Measurements from ENCODE around the gene HSF2.
A peak's percentile ranks its signal among the peaks of the same experiment; 100 is the strongest.

HSF2 gene, protein sequence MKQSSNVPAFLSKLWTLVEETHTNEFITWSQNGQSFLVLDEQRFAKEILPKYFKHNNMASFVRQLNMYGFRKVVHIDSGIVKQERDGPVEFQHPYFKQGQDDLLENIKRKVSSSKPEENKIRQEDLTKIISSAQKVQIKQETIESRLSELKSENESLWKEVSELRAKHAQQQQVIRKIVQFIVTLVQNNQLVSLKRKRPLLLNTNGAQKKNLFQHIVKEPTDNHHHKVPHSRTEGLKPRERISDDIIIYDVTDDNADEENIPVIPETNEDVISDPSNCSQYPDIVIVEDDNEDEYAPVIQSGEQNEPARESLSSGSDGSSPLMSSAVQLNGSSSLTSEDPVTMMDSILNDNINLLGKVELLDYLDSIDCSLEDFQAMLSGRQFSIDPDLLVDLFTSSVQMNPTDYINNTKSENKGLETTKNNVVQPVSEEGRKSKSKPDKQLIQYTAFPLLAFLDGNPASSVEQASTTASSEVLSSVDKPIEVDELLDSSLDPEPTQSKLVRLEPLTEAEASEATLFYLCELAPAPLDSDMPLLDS

DNA sequence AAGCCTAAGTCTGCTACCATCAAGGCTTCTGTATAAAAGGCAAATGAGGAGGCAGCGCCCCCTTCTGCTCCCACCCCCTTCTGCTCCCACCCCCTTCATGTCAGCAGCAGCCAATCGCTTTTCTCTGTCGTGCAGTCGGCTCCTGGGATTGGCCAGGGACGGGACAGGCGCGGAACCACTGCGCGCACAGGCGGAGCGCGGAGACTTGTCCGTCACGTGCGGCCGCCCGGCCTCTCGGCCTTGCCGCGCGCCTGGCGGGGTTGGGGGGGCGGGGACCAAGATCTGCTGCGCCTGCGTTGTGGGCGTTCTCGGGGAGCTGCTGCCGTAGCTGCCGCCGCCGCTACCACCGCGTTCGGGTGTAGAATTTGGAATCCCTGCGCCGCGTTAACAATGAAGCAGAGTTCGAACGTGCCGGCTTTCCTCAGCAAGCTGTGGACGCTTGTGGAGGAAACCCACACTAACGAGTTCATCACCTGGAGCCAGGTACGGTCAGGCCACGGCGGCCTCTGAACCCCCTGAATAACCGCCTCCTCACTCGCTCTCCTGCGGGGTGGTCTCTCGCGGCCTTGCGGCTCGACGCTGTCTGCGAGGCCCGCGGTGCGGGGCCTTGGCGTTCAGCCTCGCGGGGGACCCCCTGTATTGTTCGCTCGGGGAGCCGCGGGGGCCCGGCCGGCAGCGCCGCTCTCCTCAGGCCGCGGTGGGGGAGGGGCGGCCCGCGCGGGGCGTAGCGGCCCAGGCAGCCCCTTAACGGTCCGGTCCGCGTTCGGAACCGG is at the start of gene HSF2:
Gene HSF2 (plus strand): TSS at position 305 of the 773 bp plus-strand sequence. CDS start 86 bp downstream, at position 391.
- peak; percentile 86 to 92 (median 88) for DNase-seq (ENCODE audit: low read depth in 3 of 3)

DNA sequence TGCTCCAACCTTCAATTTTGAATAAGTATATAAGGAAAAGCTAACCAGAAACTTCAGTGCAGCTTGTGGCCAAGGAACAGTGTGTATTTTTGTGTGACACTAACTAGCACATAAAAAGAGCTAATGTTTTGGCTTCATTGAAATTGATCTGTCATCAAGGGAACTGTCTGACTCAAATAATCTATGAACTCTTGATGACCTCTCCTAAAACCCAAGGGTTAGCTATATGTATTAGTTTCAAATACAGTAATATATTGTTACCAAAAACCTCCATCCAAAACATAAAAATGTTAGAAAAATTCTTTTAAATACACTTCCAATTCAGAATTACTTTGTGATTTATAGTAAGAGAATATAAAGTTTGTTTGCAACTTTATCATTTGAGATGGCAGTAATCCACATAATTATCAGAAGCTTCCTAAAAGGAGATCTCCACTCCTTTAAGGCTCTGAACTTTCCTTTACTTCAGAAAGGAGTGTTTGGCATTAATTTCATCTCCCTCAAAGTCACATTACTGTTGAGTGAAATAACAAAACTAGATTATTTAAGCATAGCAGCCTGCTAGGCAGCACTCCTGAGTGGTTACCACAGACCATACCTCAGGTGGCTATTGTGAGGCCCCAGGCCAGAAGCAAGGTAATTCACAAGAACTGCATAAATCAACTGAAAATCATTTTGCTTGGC is 46.3 kb upstream of the HSF2 start:
- DNase-seq (ENCODE audit: low read depth in 3 of 3): no peak

DNA sequence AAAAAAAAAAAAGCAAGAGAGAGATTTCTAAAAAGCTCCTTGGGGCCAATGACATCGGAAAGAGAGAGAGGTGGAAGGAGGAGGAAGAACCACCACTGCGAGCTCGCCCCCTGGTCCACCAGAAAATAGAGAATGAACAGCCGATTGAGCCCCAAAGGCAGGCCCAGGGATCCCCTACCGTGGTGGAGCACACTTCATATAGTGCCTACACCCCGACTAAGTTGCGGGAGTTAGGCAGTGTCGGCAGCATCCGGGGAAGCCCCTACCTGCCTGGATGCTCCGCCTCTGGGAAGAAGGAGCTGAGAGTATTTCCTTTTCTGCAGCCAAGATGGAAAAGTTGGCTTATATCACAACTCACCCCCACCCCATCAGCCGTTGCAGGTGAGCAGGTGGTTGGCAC is 38.6 kb upstream of the HSF2 start:
- no peak for DNase-seq (ENCODE audit: low read depth in 3 of 3)

DNA sequence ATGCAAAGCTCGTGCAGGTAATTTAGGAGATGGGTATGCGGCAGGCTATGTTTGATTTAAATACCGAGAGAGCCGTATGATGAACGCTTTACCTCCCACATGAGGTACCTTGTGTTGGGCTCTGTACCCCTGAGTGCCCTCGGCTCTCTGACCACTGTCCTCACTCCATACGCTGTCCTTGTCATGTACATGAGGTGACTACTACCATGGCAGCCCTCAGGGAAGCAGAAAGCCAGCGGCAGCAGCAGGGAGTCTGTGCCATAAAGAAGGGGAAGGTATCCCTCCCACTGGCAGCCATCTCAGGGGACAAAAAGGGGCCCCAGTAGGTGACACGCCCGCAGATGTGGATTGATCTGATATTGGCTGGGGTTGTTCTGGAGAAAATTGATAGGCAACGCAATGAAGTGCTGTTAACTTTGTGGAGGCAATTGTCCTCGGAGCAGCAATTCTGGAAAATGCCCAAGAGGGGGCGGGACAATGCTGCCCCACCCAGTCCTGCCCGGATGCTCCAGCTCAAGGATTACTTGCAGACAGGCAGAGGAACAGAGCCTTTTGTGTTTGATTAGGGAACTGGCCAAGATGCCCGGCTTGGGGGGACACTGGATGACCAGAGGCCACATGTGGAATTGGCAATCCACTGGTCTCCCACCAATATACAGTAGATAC is 38.0 kb upstream of the HSF2 start:
- DNase-seq (ENCODE audit: low read depth in 3 of 3): no peak

DNA sequence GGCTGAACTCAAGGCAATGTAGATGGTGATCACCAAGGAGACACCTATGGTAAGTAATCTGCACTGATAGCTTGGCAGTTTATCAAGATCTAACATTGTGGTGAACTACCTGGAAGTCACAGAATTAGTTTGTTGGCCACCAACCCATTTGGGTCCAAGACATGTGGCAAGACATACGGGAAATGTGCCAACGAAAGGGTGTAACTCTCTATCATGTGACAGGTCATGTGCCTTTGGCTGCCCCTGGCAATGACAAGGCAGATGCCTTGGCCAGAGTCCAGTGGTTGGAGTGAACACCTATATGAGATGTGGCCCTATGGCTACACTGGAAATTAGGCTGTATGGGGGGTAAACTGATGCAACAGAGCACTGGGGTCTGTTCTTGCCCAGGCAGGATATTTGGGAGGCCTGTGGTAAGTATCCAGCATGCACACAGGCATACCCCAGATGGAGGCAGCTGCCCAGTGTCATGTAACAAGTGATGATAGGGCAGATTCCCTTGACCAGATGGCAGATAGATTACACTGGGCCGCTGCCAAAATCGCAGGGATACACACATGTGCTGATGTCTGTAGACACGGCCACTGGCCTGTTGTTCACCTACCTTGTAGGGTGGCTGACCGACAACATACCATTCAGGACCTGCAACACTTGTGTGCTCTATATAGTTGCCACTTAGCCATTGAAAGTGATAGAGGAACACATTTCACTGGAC is 35.5 kb upstream of the HSF2 start:
- no peak for DNase-seq (ENCODE audit: low read depth in 3 of 3)

DNA sequence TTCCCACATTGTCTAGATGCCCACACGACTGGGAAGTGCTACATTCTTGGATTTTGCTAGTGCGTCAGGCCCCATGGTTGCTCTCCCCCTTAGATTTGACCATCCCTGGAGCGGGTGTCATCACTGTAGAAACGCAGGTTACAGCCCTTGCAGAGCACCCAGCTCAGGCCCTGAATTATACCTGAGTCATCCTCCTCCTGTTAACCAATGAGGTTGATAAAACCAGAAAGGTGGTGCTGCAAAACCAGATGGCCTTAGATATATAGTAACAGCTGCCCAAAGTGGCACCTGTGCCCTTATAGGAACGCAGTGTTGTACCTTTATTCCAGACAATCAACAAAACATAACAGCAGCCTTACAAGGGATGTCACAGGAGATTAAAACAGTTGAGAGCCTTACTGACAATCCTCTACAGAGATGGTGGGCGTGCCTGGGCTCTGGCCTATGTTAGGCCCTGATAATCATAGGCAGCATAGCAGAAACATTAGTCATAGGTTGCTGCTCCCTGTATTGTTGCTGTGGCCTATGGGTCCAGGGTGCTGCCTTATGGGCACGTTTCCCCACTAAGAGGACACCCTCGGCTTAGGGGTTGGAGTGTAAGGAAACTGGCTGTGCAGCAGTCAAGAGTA is 33.6 kb upstream of the HSF2 start:
- DNase-seq (ENCODE audit: low read depth in 3 of 3): no peak

DNA sequence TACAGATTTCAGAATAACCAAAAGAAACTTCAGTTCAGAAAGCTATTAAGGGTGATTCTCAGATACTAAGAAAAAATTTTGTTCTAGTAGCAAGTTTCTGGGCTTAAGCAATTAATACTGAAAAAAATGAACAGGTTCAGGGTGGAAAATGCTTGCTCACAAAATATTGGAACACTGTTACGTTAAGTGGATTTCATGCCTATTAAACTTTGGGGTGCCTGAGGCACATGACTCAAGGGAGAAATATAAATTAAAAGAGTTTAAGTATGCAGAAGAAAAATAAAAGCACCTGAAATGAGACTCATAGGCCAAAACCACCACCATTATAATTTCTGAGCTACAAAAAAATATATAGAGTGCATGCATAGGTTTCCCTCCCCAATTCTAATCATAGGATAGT is 32.3 kb upstream of the HSF2 start:
- DNase-seq (ENCODE audit: low read depth in 3 of 3): no peak

DNA sequence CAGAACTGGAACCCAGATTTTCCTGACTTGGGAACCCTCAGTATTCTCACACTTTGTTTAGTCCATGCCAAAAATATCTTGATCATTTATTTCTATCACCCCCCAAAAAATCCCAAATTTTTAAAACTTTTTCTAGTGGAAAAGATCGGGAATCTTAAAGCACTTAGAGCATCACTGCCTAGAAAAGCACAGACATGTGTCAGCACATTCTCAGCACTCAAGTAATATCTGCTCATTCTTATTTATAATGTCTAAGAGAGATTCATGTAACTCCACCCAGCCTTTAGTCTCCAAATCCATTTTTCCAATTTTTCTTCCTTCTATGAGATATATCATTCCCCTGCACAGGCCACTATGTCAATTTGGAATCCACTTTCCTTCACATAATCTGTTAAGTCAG is 29.9 kb upstream of the HSF2 start:
- no peak for DNase-seq (ENCODE audit: low read depth in 3 of 3)

DNA sequence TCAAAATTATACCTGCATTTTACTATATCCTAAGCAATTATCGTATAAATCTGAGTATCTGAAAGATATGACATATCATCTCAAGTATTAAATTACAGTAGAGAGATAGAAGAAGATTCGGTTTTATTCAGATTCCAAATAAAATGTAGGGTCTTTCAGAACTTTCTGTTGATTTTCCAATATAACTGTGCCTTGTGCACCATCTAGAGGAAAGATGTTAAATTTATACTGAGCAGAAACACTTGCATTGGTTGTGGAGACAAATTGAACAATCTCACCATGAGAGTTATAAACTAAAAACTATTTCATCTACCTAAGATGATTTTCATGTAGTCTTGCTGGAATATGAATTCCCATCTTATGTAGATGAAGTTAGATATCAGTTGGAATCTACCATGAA is 26.8 kb upstream of the HSF2 start:
- DNase-seq (ENCODE audit: low read depth in 3 of 3): no peak

DNA sequence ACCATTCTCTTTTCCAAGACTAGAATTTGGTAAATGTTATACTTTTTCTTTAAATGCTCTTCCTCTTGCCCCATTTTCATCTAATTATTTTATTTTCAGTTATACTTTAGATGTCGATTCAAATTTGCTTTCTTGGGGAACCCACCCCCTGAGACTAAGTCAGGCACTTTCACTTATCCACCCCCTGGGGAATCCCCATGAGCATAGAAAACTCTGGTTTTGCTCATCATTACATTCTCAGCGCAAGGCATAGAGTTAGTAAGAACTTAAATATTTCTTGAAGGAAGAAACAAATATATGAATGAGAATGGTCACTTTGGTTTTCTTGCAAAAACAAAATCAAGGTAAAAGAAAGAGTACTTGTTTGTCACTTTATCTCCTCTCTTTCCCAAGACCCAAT is 25.1 kb upstream of the HSF2 start:
- DNase-seq (ENCODE audit: low read depth in 3 of 3): no peak

DNA sequence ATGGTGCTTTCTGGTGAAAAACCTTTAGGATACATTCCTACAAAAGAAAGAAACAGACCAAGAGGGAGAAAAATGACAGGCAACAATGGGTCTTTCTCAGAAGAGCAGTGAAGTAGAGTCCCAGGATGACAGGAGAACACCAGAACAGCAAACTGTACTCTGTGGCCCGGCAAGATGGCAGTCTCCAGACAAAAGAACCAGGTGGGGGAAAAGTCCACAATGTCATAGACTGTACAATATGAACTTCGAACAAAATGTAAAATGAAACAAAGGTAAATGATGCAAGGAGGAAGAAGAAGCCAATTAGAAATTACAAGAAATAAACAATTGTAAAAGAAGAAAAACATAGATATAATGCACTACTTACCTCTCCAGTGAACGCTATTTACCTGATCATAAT is 23.2 kb upstream of the HSF2 start:
- DNase-seq (ENCODE audit: low read depth in 3 of 3): no peak

DNA sequence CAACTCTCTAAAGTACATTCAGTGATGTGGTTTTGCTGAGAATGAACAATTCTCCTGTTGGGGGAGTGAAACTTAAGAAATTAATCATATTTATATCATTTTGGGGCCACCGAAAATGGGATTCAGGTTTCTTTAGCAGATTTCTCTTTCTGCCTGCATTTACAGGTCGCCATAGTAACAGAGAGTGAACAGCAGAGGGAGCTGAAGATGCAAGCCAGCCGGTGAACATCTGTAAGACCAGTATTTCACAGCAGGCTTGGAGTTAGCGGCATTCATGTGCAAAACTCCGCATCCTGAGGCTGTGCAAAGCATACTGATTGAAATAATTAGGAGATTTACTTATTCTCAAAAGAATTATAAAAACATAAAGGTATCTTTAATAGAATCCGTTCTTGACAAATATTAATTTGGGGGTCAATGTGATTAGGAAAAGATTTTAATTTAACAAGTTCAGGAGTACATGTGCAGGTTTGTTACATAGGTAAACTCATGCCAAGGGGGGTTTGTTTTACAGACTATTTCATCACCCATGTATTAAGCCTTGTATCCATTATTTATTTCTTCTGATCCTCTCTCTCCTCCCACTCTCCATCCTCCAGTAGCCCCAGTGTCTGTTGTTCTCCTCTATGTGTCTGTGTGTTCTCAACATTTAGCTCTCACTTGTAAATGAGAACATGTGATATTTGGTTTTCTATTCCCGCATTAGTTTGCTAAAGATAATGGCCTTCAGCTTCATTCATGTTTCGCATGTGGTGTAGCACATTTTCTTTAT is 17.8 kb upstream of the HSF2 start:
- DNase-seq (ENCODE audit: low read depth in 3 of 3): peak; percentile 19 to 35 (median 34)

DNA sequence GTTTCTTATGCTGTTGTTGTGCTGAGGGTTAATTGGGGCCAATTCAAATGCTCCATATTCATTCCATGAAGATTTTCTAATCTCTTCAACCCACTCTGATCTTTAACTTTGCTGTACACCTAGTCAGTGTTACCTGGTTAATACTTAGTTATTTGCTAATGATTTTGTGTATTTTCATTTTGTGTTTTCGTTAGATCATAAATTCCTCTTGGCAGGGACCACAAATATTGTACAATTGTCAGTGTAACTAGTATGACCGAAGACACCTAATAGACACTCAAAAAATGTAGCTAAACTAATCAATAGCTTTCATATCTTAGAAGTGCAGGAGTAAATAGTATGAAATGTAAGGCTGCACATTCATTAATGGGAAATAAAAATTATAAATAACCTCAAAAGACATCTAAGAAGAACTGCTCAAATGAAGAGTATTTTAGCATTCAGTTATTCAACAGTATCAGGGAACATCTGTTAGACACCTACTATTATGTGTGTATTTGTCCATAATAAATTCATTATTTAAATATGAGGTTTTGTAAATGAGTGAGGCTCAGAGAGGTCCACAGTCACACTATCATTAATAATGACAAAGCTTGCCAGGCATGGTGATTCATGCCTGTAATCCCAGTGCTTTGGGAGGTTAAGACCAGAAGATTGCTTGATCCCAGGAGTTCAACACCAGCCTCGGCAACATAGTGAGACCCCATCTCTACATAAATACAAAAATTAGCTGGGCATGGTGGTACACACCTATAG is 13.4 kb upstream of the HSF2 start:
- DNase-seq (ENCODE audit: low read depth in 3 of 3): no peak

DNA sequence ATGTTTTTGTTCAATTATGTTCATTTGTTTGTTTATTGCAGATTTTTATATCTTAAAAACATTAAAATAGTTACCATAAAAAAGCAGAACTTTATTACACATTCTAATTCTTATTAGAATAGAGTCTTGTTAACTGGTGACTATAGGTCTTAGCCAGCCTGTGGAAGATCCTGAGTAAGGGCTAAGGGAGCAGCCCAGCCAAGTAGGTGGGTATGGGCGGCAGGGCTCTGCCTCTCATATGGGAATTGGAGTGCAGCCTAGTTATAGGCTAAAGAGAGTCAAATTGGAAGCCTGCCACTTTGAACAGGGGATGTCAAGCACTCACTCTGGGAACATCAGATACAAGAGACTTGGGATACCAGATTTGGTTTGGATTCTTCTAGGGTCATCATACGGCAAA is 10.5 kb upstream of the HSF2 start:
- DNase-seq (ENCODE audit: low read depth in 3 of 3): no peak

DNA sequence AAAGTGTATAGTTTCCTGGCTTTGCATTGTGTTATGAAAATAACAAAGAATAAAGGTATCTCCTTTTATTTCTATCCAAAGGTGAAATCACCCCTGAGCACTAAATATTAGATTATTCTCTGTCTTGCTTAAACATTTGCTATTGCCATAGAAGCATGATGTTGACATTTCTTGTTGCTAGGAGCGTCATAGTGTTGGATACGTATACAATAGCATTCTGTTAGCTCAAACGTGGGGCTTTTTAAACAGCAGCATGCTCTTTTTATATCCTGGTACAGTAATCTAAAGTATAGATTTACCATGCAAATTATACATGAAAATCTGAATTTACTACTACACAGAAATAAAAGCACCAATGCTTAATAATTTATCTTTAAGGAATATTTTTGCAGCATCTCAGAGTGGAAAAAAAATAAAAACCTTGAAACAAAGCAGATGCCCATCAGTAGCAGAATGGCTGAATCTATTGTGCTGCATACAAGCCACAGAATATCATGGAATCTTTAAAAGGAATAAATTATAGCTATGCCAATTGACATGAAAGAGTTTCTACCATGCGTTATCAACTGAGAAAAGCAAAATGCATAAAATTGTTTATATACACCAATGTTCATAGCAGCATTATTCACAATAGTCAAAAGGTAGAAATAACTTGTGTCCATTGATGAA is 9.6 kb upstream of the HSF2 start:
- DNase-seq (ENCODE audit: low read depth in 3 of 3): no peak

DNA sequence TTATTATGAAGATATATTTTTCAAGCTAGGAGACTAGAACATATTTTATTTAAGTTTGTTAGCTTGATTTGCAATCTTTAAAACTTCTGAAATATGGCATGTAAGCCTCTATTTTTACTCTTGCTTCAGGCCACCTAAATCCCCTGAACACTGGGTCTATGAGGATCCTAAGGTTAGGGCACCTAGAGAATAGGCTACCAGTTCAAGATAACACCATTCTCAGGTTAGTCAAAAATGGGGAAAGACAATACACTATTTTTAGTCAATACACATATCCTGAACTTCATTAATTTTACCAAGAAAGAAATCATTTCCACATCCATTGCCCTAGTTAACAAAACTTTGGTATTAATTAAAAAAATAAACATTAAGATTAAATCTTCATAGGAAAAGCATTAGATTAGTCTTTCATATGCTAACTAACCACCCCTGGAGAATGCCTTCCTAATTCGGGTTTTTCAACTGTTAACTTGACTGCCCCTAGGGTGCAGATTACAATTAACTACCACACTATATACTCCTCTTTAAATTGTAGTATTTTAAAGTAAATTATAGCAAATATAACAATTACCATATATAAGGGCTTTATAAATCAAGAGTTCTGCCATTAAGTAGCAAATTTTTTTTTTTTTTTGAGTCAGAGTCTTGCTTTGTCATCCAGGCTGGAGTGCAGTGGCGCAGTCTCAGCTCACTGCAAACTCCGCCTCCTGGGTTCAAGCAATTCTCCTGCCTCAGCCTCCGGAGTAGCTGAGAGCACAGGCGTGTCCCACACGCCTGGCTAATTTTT is 6.7 kb upstream of the HSF2 start:
- DNase-seq (ENCODE audit: low read depth in 3 of 3): no peak

DNA sequence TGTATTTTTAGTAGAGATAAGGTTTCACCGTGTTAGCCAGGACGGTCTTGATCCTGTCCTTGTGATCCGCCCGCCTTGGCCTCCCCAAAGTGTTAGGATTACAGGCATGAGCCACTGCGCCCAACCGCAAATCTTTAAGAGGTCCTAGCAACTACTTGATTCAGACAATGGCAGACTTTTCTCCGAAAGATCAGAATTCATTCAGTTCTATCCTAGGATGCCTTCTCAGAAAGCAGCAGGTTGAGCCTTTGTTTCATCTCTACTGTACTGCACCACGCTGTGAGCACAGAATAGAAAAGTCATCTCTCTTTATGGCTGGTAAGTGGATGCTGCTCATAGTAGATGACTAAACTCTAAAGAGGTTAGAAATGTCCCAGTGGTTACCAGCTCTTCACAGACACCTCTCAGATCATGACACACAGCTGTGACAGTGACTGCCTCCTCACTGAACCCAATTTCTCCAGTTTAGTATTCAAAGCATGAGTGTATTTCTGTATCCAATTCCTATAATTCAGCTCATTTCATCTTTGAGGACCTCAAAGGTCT is 6.0 kb upstream of the HSF2 start:
- DNase-seq (ENCODE audit: low read depth in 3 of 3): no peak
